Measurements from ENCODE around the gene GAS7. TPM values are rescaled to one million over a fixed set of nuclear protein-coding genes. Genes with fewer than 3 reads are reported as not detected.
"Not testable (repeated sequence)": the region's sequence is repeated elsewhere in the genome, so short reads cannot be mapped to it uniquely, and the experiment has no call there.

Gene GAS7
- total RNA-seq, 1 donor from 2014 or later: 2.0 TPM

DNA sequence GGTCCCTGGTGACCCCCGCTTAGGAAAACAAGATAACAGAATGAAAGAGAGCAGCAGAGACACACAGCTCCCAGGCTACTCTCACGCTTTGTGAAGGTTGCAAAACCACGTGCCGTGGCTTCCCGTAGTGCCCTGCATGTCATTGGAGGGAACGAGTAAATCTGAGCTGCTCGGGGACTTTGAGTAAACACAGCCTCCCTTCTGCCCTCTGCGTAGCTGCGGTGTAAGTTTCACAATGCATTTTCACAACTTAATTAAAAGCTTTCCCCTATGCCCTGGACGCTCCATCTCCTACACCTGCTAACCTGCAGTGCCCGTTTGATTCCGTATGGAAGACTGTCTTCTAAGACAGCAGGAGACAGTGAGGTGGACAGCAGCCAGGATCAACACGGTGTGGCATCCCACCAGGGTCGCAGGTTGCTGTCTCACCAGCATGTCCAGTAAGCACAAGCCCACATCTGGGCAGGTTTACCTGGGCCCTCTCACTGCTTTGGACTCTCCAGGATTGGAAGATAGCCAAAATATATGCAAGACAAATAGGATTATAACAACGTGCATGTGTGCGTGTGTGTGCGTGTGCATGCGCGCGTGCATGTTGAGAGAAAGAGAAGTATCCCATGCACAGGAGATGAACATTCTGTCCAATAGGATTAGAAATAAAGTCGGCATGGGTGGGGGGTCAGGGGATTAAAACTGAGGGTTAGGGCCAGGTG is 177.0 kb downstream of the GAS7 start:
- TF ChIP-seq, protein P1, sequence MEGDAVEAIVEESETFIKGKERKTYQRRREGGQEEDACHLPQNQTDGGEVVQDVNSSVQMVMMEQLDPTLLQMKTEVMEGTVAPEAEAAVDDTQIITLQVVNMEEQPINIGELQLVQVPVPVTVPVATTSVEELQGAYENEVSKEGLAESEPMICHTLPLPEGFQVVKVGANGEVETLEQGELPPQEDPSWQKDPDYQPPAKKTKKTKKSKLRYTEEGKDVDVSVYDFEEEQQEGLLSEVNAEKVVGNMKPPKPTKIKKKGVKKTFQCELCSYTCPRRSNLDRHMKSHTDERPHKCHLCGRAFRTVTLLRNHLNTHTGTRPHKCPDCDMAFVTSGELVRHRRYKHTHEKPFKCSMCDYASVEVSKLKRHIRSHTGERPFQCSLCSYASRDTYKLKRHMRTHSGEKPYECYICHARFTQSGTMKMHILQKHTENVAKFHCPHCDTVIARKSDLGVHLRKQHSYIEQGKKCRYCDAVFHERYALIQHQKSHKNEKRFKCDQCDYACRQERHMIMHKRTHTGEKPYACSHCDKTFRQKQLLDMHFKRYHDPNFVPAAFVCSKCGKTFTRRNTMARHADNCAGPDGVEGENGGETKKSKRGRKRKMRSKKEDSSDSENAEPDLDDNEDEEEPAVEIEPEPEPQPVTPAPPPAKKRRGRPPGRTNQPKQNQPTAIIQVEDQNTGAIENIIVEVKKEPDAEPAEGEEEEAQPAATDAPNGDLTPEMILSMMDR (IDR thresholded peaks at IDR 0.05; ENCODE audit: partially characterized antibody, unreplicated experiment): no peak
- no peak for DNase-seq
- H3K27me3 Mint-ChIP-seq (ENCODE audit: unreplicated experiment): no peaks in the 10 kb centered on the region
- no peaks in the 10 kb centered on the region for H3K9me3 Mint-ChIP-seq (ENCODE audit: unreplicated experiment)
- H3K36me3 Mint-ChIP-seq (ENCODE audit: unreplicated experiment): no peaks in the 10 kb centered on the region
- peaks cover 3% of the 10 kb centered on the region for H3K4me1 Mint-ChIP-seq (ENCODE audit: low read depth, unreplicated experiment)
- H3K4me3 Mint-ChIP-seq (ENCODE audit: unreplicated experiment): no peak overlapping the region
- H3K27ac Mint-ChIP-seq (ENCODE audit: unreplicated experiment): no peak overlapping the region

DNA sequence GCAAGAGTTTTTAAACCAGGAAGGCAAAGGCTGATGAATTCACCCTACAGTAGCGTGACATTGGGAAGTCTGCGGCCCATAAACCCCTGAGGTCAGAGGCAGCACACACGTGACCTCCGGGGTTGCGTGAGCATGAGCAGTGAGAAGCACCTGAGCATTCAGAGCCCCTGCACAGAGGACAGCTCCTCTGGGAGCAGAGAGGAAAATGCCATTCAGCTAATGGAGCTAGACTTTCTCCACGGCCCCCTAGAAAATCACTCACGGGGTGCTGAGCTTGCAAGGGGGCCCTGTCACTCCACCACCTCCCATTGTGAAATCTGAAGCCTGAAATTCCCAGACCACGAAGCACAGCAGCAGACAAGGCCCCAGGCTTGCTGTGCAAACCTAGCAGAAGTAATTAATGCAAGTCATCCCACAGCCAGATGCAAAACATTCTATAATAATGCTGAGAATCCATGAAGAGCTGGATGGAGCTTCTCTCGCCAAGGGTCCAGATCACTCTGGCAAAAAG is 178.4 kb downstream of the GAS7 start:
- Mint-ChIP-seq H3K27ac (ENCODE audit: unreplicated experiment) (no peak overlapping the region), H3K4me3 (ENCODE audit: unreplicated experiment) (no peak overlapping the region), H3K27me3 (ENCODE audit: unreplicated experiment) (no peaks in the 10 kb centered on the region), H3K4me1 (ENCODE audit: low read depth, unreplicated experiment) (no peaks in the 10 kb centered on the region), H3K36me3 (ENCODE audit: unreplicated experiment) (no peaks in the 10 kb centered on the region), H3K9me3 (ENCODE audit: unreplicated experiment) (no peaks in the 10 kb centered on the region)
- DNase-seq: no peak
- TF ChIP-seq, protein P1 (IDR thresholded peaks at IDR 0.05; ENCODE audit: partially characterized antibody, unreplicated experiment): no peak

DNA sequence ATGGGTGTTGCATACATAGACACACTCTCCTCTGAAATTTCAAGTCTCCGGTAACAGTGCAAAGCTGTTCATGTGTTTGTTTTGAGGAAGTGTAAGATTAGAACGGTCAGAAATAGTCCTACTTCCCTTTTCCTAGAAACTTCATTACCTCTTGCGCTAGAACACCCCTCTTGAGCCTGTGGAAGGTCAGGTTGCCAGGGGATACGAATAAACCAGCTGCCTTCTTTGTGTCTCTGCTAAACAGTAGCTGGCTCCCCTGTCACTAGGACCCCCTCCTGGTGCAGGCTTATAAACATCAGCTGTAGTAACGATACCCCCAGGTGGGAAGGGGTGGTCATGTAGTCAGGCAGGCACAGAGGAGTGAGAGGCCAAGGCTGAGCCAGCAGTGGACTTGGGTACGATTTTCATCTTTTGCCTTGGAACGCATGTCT is 179.9 kb downstream of the GAS7 start:
- Mint-ChIP-seq H3K4me1 (ENCODE audit: low read depth, unreplicated experiment) (no peaks in the 10 kb centered on the region), H3K9me3 (ENCODE audit: unreplicated experiment) (no peaks in the 10 kb centered on the region), H3K4me3 (ENCODE audit: unreplicated experiment) (no peak overlapping the region), H3K27me3 (ENCODE audit: unreplicated experiment) (no peaks in the 10 kb centered on the region), H3K36me3 (ENCODE audit: unreplicated experiment) (no peaks in the 10 kb centered on the region), H3K27ac (ENCODE audit: unreplicated experiment) (no peak overlapping the region)
- no peak for DNase-seq
- TF ChIP-seq, protein P1 (IDR thresholded peaks at IDR 0.05; ENCODE audit: partially characterized antibody, unreplicated experiment): no peak

DNA sequence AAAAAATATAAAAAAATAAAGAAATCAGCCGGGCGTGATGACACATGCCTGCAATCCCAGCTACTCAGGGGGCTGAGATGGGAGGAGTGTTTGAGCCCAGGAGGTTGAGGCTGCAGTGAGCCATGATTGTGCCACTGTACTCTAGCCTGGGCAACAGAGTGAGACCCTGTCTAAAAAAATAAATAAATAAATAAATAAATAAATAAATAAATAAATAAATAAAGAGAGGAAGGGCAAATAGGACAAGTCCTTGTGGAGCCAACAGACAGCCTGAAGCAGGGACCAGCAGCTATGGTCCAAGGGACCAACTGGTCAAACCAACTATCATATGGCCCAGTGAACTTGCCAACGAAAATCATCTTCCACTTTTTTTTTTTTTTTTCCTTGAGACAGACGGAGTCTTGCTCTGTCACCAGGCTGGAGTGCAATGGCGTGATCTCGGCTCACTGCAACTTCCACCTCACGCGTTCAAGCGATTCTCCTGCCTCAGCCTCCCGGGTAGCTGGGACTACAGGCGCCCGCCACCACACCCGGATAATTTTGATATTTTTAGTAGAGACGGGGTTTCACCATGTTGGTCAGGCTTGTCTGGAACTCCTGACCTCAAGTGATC is 181.3 kb downstream of the GAS7 start:
- not testable (repeated sequence) for H3K4me1 Mint-ChIP-seq (ENCODE audit: low read depth, unreplicated experiment); H3K4me3 Mint-ChIP-seq (ENCODE audit: unreplicated experiment); DNase-seq; H3K9me3 Mint-ChIP-seq (ENCODE audit: unreplicated experiment); H3K27ac Mint-ChIP-seq (ENCODE audit: unreplicated experiment); H3K27me3 Mint-ChIP-seq (ENCODE audit: unreplicated experiment); H3K36me3 Mint-ChIP-seq (ENCODE audit: unreplicated experiment)

DNA sequence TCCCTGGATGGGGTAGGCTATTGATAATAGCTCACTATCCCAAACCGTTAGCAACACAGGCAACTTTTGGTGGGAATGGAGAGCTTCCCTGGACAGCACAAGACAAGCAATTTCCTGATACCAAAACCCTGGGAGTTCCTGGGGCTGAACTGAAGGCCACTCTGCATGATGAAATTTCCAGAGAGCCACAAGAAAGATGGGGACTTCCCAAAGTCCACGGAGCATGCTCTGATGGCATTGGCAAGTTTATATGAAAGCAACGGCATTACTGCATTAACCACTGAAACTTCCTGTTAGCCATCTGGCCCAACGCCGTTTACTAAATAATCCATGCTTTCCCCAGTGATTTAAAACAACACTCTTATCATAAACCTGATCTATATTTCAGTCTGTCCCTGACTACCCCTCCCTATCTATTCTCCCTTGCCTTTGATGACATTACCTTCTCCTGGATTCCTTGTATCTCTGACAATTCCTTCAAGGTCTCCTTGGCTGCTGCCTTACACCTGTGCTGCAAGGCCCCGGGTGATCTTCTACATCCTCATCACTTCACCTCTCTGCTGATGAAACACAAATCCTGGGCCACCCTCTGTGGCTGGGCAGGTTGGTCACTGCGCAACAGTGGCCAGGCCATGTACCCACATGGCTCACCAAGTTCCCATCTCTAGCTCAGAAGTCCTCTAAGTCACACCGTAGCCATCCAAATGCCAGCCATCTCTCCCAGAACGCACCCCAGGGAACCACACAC is 184.9 kb downstream of the GAS7 start:
- Mint-ChIP-seq H3K36me3 (ENCODE audit: unreplicated experiment) (no peaks in the 10 kb centered on the region), H3K4me3 (ENCODE audit: unreplicated experiment) (no peak overlapping the region), H3K27ac (ENCODE audit: unreplicated experiment) (no peak overlapping the region), H3K4me1 (ENCODE audit: low read depth, unreplicated experiment) (no peaks in the 10 kb centered on the region), H3K9me3 (ENCODE audit: unreplicated experiment) (no peaks in the 10 kb centered on the region), H3K27me3 (ENCODE audit: unreplicated experiment) (no peaks in the 10 kb centered on the region)
- DNase-seq: no peak
- TF ChIP-seq, protein P1 (IDR thresholded peaks at IDR 0.05; ENCODE audit: partially characterized antibody, unreplicated experiment): no peak

Data from glutamatergic neuron (in vitro differentiated cells).